ENCODE measurements around the gene COLEC11.

Gene COLEC11

GRCh38 chr2:3603536-3604206 is 8.8 kb downstream of the COLEC11 start:
- H3K27ac ChIP-seq, result no peak overlapping the region
- ChIA-PET POLR2A (ENCODE audit: low non-redundant PET) (no interaction called here), CTCF (no interaction called here)
- no peak for DNase-seq (ENCODE audit: low spot score)
- no peak for TF ChIP-seq CTCF (conservative IDR thresholded peaks at IDR 0.05; ENCODE audit: low read depth)

GRCh38 chr2:3604207-3604877 is 9.4 kb downstream of the COLEC11 start:
- ChIA-PET POLR2A (ENCODE audit: low non-redundant PET) (no interaction called here), CTCF (no interaction called here)
- DNase-seq (ENCODE audit: low spot score), result no peak

GRCh38 chr2:3604991-3605961 is 10.4 kb downstream of the COLEC11 start:
- peak overlapping the region; percentile 74 for H3K27ac ChIP-seq
- ChIA-PET CTCF (interaction anchor here (0.5 kb wide), 1 partner anchor 221 kb away, joined by 4 read pairs; no protein-coding TSS in a partner anchor), POLR2A (ENCODE audit: low non-redundant PET) (no interaction called here)
- TF ChIP-seq CTCF (conservative IDR thresholded peaks at IDR 0.05; ENCODE audit: low read depth), result no peak
- peak; percentile 82 for DNase-seq (ENCODE audit: low spot score)

More at GRCh38 chr2:3604207-3604877, 9.4 kb downstream of the COLEC11 start:
- no peak for TF ChIP-seq CTCF (conservative IDR thresholded peaks at IDR 0.05; ENCODE audit: low read depth)
- H3K27ac ChIP-seq, result no peak overlapping the region; the same call in 1 of the 2 replicates

GRCh38 chr2:3606028-3606369 is 11.1 kb downstream of the COLEC11 start:
- POLR2A ChIA-PET (ENCODE audit: low non-redundant PET), result no interaction called here
- DNase-seq (ENCODE audit: low spot score), result no peak
- CTCF ChIA-PET, result no interaction called here
- peak overlapping the region; percentile 74 for H3K27ac ChIP-seq
- TF ChIP-seq CTCF (conservative IDR thresholded peaks at IDR 0.05; ENCODE audit: low read depth), result no peak

- CTCF ChIA-PET, result no interaction called here
- TF ChIP-seq CTCF (conservative IDR thresholded peaks at IDR 0.05; ENCODE audit: low read depth), result no peak
- POLR2A ChIA-PET (ENCODE audit: low non-redundant PET), result no interaction called here
- no peak for DNase-seq (ENCODE audit: low spot score)
- peak overlapping the region; percentile 74 for H3K27ac ChIP-seq
Measured at GRCh38 chr2:3606370-3607201, 11.7 kb downstream of the COLEC11 start.

Data from RWPE1 (cell line).